GM21529 (cell line): ENCODE results near the gene TNFRSF18.
"Not testable (repeated sequence)": the region's sequence is repeated elsewhere in the genome, so short reads cannot be mapped to it uniquely, and the experiment has no call there.

Experiments used
- ATAC-seq: cut with Tn5 transposase; IDR thresholded peaks from one replicate; pipeline ENCODE4 v1.9.1; 2021; ENCODE audit not compliant: unreplicated experiment

TNFRSF18 gene

GRCh38 chr1:1199141-1199960, 7.0 kb downstream of the TNFRSF18 start:
- ATAC-seq = no peak

- no peak for ATAC-seq
Measured at GRCh38 chr1:1198423-1199140, 7.8 kb downstream of the TNFRSF18 start.

GRCh38 chr1:1197551-1198422, 8.6 kb downstream of the TNFRSF18 start:
- ATAC-seq = no peak

- ATAC-seq = no peak
Measured at GRCh38 chr1:1197188-1197500, 9.2 kb downstream of the TNFRSF18 start.

- ATAC-seq = no peak
Measured at GRCh38 chr1:1196431-1197187, 9.8 kb downstream of the TNFRSF18 start.

GRCh38 chr1:1195726-1196125, 10.7 kb downstream of the TNFRSF18 start:
- not testable (repeated sequence) for ATAC-seq

- ATAC-seq = no peak
Measured at GRCh38 chr1:1194723-1195122, 11.7 kb downstream of the TNFRSF18 start.

- ATAC-seq = no peak
Measured at GRCh38 chr1:1191734-1192133, 14.7 kb downstream of the TNFRSF18 start.

- ATAC-seq = no peak
Measured at GRCh38 chr1:1189111-1189510, 17.3 kb downstream of the TNFRSF18 start.

- ATAC-seq = no peak
Measured at GRCh38 chr1:1187938-1188337, 18.5 kb downstream of the TNFRSF18 start.

- no peak for ATAC-seq
Measured at GRCh38 chr1:1185101-1185765, 21.2 kb downstream of the TNFRSF18 start.

GRCh38 chr1:1183833-1184775, 22.3 kb downstream of the TNFRSF18 start:
- ATAC-seq = no peak

GRCh38 chr1:1183221-1183747, 23.1 kb downstream of the TNFRSF18 start:
- no peak for ATAC-seq

- no peak for ATAC-seq
Measured at GRCh38 chr1:1182491-1183220, 23.7 kb downstream of the TNFRSF18 start.

GRCh38 chr1:1181938-1182410, 24.4 kb downstream of the TNFRSF18 start:
- no peak for ATAC-seq

- ATAC-seq = no peak
Measured at GRCh38 chr1:1181129-1181937, 25.1 kb downstream of the TNFRSF18 start.
